ENCODE data around the gene GSG1L.
A peak's percentile ranks its signal among the peaks of the same experiment; 100 is the strongest.

GSG1L gene

DNA sequence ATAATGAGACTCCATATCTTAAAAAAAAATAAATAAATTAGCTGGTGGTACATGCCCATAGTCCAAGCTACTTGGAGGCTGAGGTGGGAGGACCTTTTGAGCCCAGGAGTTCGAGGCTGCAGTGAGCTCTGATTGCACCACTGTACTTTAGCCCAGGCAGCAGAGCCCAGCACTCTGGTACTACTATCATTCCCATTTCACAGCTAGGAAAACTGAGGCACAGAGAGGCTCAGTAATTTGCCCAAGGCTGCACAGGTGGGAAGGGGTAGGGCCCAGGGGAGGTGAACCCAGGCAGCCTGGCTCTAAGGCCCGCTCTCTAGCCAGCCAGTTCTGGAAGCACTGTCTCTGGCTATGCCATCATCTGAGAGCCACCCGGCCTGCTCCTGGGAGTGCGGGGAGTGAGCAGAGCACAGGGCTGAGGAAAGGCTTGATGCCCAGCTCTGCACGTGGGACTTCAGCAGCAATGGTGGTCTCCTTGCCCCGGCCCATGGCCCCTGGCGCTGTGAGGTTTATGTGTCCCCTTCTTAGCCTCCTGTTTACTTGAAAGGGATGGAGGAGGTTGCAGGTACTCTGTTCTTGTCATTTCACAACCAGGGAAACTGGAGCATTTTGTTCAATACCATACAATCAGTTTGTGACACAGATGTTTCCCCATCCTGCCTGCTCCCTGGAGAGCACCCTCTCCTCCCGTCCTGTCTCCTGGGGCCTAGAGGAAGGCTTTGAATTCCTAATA lies 291.3 kb downstream of the GSG1L start:
- DNase-seq (ENCODE audit: low spot score), result no peak

DNA sequence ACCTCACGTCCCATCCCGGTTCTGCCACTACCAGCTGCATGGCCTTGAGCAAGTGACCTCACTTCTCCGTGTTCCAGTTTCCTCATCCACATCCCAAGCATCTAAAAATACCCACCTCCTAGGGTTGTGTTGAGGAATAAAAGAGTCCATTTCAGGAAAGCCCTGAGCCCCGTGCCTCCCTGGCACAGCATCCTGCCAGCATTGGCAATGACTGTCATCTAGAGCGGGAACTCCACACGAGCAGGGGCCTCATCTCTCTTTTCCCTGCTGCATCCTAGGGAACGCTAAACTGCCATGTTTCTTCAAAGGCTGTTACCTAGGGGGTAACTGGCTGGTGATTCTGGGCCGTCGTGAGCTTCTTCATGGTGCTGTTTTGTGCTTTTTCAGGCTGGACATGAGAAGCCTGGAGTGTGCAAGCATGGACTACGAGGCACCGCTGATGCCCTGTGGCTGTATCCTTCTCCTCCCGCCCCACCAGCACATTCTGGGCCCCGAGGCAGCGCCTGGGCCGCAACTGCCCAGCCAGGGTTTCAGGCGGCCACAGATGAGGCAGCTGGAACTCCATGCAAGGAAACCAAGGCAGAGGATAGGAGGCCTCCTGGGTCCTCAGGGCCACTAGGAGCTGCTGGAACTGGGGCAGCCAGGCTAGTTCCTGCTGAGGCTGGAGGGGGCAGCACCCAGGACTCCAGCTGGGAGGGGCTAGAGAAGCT lies 292.2 kb downstream of the GSG1L start:
- DNase-seq (ENCODE audit: low spot score), result no peak

DNA sequence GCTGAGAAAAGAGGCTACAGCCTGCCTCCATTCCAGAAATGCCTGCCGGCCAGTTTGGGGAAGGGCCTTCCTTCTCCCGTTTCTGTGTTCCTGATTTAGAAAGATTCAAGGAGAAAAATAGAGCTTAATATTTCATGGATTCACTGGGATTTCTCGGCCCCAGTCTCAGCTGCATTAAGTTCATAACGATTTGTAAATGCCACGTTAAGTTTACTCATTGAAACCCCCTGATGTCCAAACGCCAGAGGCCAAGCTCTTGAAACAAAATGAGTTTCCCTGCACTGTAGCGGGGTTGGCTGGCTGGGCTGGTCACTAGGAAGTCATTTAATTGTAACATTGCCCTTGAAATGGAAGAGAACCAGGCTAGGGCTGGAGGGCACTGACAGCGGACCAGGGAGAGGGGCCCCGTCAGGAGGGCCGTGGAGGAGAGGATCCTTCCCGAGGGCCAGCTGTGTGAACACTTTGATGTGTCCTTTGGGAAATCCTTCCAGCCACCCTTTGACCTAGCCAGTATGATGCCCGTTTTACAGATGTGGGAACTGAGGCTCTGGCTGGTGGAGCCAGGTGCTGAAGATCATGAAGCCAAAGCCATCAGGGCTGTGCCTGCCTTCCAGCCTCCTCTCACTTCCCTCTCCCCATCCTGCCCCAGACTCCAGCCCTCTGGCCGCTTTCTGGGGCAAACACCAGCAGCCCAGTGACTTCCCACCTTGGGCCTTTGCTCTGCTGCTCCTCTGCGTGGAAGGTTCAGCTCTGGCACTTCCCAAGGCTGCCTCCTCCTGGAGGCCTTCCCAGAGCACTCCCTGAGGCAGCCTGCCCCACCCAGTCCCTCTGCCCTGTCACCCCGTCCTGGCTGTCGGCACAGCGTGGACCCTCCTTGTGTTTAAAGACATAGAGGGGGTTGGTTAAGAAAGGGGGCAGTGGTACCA lies 293.0 kb downstream of the GSG1L start:
- no peak for DNase-seq (ENCODE audit: low spot score)

DNA sequence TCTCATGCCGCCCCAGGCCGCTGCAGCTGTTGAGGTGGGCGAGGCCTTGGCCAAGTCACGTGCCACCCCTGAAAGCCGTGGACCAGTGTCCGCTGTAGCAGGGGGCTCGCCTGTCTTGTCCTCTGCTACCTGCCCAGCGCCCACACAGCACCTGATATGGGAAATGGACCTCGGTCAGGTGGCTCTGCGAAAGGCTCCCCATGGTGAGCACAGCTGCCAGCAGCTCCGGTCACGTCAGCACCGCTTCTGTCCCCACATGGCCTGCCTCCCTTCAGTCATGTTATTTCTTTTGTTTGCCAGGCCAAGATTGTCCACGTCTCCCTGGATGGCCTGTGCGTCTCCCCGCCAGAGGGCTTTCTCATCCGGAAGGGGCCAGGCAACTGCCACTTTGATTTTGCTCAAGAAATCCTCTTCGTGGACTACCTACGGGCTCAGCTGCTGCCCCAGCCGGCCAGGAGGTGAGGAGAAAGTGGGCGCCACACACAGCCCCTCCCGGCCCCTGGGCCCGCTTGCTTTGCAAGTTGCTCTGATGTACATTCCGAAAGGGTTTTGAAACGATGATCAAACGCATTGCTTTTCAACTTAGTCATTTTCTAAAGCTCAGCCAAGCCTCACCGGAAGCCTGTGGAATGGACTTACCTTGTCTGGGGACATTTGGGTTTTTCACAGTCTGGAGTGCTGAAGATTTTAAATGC lies 293.8 kb downstream of the GSG1L start:
- DNase-seq (ENCODE audit: low spot score), result peak; percentile 80

DNA sequence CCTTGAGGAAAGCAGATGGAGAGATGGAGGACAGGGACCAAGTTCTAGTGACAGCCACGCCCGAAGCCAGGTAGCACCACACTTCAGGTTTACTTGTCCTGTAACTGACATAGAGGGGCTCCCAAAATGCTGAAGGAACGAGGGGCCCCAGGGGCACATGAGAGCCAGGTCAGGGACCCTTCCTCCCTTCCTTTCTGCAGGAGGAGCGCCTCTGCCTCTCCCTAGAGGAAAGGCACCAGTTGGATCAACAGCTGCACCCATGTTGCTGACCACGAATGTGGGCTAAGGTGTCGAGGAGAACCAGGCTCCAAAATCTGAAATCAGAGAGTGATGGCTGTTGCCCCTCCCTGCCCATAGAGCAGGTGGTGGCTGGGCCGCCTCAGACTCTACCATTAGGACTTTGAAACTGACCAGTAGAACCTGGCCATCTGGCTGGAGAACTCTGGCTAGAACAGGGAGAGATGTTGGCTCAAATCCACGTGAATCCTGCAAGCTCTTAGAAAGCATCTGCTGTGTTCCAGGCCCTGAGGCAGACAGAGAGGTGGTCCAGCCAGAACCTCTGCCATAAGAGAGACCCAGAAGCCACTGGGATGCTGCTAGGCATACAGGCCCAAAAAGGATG lies 294.8 kb downstream of the GSG1L start:
- DNase-seq (ENCODE audit: low spot score), result no peak

DNA sequence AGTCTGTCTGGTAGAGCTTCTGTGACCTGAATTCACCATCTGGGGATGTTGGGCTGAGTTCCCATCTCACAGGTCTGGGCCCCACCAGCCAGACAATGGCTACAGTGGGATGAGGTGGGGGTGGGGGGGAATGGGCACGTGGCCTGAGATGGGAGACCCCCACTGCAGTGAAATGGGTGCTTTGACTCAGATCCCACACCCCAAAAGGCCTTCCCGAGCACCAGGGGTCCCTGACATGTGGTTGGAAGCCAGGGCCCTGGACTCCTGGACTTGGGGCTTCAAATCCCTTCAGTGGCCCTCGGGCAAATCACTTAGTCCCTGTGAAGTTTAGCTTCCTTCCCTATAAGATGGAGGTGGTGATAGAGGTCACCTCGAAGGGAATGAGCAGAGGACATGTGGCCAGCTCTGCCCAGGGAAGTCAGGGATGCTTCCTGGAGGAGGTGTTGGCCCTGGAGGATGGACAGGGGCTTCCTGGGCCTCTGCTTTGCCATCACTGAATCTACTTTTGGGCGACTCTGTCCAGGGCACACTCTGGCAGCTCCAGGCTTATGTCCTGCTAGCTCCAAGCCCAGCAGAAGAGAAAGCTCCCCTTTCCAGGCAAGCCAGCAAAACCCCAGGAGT lies 295.4 kb downstream of the GSG1L start:
- DNase-seq (ENCODE audit: low spot score), result no peak

DNA sequence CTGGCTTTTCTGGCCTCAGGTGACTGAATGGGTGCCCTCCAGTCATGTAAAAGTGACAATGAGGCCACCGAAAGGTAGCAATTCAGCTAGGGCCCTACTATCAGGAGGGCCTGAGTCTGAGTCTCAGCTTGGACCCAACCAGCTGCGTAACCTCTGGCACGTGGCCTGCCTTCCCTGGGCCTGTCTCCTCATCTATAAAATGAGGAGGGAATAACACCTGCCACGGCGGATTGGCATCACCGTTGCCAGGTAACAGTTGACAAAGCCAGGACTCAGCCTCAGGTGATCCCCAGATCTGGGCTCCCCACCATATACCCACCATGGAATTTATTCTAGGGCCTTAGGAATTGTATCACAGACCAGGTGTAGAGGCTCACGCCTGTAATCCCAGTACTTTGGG lies 296.4 kb downstream of the GSG1L start:
- no peak for DNase-seq (ENCODE audit: low spot score)

DNA sequence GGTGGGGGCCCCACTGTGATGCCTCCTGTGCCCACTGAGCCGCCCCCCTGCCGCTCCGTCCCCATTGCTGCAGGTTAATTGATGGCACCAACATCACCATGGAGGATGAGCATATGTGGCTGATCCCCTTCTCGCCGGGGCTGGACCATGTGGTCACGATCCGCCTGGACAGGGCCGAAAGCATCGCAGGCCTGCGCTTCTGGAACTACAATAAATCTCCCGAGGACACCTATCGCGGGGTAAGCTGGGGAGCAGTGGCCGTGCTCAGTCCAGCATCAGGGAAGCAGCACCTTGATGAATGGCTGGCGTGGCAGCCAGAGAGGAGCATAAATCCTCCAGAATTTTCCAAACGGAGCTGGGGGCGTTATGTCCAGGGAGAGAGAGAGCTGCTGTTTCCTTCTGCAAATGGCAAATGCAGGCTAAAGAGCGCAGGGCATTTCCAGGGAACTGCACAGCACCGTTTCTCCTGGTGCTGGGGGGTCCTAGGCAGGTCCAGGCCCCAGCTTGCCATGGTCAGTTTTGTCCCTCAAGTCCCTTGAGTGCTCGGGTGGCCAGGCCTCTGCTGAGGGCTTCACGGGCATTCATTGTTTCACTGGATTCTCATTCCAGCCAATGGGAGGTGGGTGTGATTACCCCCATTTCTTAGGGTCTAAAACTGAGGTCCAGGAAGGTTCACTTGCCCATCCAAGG lies 297.1 kb downstream of the GSG1L start:
- no peak for DNase-seq (ENCODE audit: low spot score)

DNA sequence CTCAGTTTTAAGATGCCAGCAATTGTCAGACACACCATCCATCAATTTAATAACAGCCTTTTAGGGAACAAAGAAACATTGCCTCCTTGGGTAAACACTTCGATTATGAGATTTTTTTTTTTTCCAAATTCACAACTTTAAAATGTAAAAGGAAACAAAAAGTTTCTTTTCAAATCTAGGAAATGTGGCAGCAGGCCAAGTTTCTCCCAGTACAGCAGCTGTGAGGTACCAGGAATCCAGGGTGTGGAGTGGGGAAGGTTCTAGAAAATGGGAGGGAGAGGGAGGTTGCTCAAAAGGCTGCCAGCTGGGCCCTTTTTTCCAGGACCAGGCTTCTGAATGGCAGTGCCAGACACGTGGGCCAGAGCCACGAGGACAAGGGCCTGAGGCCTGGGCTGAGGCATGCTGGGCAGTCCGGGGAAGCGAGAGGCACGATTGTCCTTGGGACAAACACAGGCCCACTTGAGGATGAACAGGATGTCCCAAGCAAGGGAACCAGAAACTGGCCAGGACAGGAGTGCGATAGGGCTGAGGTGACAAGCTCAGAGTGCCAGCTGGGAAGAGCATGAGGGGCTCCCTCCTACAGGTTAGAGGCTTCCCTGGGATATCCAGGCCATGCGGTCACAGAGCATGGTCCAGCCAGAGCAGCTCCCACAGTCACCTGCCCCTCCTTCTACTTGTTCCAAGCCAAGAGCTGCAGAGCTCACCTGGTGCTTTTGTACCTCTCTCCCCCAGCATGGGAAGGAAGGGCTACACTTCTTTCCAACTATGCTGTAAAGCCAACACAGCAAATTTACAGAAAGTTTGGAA lies 298.4 kb downstream of the GSG1L start:
- no peak for DNase-seq (ENCODE audit: low spot score)

DNA sequence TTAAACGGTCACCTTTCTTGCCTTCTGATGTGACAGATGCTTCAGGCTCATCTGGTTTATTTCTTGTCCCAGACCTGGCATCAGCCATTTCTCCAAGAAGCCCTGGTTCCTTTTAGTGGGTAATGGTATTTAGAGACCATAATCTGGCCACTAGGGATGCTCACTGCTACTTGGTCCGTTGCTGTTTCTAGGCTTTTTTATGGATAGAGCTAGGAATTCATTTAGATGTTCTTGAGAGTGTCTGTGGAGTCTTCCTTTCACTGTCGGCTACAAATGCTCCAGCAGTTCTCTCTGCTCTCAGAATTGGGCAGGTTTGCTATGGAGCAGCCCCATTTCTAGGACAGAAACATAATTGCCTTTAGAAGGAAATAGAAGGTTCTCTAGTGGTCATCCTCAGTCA lies 299.1 kb downstream of the GSG1L start:
- DNase-seq (ENCODE audit: low spot score), result no peak

DNA sequence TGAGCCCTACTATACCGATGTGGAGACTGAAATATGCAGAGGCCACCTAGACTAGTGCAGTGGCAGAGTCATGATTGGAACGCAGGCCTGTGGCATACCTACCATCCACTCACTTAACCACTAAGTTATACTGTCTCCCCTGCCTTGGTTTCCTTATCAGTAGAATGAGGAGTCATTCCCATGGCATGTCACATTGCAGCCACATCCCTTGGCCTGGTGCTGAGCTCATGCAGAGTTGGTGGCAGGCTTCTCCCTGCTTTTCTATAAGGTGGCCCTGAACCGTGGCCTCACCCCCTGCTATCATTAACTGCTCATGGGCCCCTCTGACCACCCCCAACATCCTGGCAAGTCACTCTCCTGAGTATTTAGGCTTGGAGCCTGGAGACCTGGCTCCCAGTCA lies 301.1 kb downstream of the GSG1L start:
- peak; percentile 90 for DNase-seq (ENCODE audit: low spot score)

DNA sequence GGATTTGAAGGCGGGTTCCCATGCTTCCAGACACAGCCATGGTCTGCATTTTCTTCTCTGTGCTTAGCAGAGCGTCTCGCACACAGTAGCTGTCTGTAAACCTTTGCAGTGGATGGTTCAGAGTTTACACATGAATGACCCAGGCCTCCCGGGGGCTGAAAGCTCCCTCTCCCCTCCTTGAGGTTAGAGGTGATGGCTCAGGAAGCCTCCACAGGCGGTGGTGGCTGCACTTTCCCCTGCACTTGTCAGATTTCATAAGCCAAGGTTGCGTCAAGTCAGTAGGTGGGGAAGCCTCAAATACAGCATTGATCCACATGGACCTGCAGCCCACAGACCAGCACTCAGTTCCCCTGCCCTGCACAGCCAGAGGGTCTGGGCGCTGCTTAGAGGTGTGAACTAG lies 301.7 kb downstream of the GSG1L start:
- DNase-seq (ENCODE audit: low spot score), result peak; percentile 88

DNA sequence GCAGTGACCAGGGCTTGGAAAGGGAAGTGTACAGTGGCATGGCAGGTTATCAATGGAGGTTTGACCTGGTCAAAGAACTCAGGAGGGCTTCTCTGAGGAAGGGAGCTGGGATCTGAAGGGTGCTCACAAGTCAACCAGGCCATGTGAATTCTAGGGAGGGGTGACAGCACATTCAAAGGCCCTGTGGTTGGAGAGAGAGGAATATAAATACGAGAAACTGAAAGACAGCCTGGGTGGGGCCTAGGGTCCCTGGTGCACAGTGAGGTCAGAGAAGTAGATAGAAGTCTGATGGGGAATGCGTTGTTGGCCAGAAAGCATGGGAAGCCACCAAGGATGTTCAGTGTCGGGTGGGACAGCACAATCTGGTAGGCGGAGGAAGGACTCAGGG lies 302.7 kb downstream of the GSG1L start:
- no peak for DNase-seq (ENCODE audit: low spot score)

DNA sequence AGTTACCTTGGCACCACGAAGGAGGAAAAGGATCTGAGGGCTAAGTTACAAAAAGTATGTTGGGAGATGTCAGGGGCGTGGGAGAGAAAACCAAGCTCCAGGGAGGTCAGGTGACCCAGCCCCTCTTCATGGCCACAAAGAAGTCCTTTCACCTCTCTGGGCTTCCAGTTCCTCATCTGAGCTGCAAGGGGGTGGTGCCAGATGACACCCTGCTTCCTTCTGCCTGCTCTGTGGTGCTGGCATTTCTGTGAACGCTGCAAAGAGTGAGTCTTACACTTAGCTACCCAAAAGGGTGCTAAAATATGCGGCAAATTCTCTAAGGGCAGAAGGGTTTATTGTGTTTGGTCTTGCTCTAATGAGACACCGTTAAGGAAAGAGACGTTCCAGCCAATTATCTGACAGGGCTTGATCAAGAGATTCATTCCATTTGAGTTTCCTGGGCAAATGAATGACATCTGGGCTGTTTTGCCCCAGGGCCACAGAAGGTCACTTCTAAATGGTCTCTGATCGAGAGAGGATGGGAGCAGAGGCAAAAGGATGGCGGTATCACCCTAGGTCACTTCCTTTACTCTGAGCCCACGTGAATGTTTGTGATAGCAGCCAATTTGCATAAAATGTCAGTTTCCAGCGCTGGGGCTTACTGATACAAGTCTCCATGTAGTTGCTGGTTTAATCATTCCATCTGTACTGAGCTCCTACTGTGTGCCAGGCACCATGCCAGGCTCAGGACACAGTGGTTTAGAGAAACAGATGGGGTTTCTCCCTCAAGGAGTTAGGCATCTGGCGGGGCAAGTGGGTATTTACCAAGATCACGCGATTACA lies 303.3 kb downstream of the GSG1L start:
- DNase-seq (ENCODE audit: low spot score), result no peak

DNA sequence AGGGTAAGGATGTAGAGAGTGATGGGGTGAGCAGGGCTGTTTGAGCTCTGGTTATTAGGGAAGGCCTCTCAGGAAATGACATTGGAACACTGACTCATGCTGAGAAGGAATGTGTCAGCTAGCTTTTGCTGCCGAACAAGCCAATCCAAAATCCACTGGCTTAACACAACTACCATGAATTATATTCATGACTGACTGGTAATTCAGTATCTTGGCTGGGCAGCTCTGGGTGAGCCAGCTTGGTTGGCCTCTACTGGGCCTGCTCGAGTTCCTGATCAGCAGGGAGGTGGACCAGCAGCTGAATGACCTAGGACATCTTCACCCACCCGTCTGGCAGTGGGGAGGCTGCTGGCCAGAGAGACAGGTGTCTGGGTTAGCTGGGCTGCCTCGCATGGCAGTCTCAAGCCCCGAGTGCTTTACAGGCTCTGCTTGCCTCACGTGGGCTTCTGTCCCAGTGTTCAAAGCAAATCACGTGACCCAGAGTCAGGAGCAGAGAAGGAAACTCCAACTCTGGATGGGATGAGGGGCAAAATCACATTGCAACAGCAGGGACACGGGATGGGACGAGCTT lies 304.1 kb downstream of the GSG1L start:
- DNase-seq (ENCODE audit: low spot score), result peak; percentile 71

DNA sequence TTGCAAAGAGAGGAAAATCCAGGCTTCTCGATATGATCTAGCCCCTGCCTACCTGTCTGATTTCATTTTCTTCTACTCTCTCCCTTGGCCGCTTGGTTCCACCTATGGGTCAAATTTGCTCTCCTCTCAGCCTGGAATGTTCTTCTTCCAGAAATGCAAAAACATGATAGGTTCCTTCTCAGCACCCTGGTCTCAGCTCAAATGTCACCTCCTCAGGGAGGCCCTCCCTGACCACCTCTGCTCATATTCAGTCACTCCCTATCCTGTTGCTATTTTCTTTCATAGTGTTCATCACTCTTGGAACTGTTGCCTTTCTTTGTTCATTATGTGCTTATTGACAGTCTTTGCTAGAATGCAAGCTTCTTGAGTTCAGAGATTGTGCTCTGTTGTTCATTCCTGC lies 305.0 kb downstream of the GSG1L start:
- no peak for DNase-seq (ENCODE audit: low spot score)

DNA sequence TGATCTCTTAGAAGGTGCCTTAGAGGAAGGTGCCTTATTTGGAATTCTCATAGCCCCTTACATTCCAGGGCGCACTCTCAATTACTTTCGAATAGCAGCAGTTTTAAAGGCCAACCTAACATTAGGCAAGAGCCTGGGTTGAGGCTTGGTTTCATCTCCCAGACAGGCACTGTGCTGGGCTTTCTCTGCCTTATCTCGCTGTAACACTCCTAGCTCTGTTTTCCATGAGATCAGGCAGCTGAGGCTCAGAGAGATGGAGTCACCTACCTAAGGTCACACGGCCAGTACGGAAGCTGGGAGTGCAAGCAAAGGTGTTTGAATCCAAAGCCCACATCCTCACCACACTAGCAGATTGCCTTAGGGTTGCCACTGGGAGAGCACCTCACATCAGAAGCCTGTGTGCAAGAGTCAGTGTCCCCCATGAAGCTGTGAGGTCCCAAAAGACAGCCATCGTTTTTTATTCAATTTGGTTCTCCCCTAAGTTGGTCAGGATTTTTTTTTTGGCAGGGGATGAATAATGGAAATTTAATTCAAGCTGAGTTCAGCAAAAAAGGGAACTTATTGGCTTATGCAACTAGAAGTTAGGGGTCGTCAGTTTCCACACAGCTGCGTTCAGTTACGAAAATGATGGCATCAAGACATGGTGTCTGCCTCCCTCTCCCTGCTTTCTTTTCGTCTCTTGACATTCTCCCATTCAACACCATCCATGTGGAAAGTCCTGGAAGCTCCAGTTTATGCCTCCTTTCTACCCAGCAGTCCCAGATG lies 307.1 kb downstream of the GSG1L start:
- no peak for DNase-seq (ENCODE audit: low spot score)

Measured in kidney tubule cell (primary cell).